Activated CD8-positive, alpha-beta memory T cell treated with anti-CD3 and anti-CD28 coated beads, Interleukin-2, amount 50 U/mL, for 48 hours (primary cell): ENCODE measurements around the gene MAD1L1.
"Not testable (repeated sequence)": the region's sequence is repeated elsewhere in the genome, so short reads cannot be mapped to it uniquely, and the experiment has no call there.

Source experiments
- DNase-seq: peaks from one replicate; pipeline ENCODE4 v3.0.0-alpha.2; 2020

MAD1L1 gene

DNA sequence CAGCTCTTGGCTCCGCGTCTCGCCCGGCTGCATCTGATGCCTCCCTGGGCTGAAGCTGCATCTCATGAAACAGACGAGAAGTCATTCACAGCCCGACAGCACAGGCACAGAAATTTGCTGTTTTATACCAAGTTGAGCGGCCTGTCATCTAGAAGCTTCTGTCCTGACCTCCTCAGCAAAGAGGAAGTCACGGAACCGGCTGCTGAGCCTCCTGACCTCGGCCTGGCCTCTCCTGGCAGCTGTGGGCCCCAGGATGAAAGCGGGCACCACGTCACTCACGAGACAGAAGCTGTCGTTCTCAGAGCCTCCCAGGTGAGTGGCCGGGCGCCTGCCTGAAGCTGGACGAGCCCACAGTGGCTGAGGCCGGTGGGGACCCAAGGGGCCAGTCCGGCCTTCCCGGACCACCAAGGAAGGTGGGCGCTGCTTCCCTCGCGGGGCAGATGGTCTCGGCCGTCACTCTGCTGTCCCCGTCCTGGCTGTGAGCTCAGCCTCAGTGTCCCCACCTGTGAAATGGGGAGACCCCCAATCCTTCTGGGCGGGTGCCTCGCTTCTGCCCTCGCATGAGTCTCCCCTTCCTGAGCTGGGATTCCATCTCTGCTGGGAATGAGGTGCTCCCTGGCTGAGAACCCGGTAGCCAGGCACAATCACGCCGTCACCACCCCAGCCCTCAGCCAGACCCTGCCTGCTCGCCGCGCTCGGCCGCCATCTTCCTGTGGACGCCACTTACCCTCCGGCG, 391.3 kb downstream of the MAD1L1 start:
- DNase-seq, result not testable (repeated sequence)

DNA sequence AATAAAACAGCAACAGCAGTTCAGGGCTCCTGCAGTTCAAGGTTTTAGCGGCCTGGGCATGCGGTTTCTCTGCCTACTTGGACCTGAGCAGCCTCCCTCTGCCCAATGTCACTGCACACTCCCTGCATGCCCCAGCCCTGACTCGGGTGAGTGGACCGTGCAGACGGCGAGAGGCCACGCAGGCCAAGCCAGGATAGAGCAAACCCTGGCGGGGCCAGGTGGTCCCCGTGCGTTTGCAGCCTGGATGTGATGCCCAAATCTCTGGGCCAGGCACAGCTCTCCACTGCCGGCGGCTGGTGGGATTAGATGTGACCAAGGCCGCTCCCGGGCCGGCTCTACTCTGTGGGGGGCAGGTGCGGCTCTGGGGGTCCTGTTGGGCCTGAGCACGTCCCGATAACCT, 392.0 kb downstream of the MAD1L1 start:
- not testable (repeated sequence) for DNase-seq

DNA sequence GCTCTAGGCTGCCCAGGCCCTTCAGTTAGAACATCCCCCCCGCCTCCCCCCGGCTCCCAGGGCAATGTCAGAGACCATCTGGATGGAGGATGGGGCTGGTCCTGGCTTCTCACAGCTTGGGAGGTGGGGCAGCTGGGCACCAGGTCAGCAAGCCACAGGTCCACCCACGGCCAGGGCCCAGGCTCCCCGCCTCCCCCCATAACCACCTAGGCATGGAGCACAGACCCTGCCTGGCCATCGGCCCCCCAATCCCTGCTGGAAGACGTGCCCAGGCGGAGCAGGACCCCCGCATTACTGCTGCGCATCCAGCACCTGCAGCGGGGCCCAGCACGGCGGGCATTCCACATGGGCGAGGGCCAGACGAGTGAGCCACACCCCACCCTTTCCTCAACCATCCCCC, 393.0 kb downstream of the MAD1L1 start:
- DNase-seq, result no peak

DNA sequence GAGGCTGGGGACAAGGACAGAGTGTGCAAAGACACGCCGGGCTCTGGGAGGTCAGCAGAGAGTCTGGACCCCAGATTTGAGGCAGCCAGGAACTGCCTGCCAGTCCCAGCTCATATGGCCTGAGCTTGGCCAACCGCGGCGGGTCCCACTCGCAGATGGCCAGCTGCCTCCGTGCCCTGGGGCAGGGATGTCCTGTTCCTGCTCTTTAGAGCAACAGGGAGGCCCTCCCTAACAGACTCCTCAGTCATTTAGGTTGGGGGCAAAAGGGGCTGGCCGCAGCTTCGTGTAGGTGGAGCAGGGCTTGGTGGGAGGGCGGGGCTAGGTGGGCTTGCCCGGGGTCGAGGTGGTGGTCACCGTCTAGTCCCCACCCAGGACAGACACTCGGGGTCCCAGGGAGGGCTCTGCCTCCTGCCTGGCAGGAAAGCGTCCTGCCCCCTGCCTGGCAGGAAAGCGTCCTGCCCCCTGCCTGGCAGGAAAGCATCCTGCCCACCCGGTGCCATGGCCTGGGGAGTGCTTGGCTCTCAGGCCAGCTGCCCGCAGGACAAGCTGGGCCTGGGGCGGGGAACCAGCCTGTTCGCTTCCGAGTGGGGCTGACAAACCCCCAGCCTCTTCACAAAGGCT, 393.7 kb downstream of the MAD1L1 start:
- DNase-seq, result not testable (repeated sequence)

DNA sequence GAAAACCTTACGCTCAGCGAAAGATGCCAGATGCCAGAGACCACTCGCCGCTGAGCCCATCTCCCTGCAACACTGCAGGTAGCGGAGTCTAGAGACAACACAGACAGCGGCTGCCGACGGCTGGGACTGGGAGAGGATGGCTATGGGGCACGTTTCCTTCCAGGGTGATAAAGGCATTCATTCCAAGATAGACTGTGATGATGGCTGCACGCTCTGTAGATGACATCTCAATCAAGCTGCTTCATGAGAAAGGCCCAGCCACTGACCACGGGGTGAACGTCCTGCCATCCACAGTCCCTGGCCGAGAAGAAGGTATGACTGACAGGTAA, 394.2 kb downstream of the MAD1L1 start:
- DNase-seq, result not testable (repeated sequence)

DNA sequence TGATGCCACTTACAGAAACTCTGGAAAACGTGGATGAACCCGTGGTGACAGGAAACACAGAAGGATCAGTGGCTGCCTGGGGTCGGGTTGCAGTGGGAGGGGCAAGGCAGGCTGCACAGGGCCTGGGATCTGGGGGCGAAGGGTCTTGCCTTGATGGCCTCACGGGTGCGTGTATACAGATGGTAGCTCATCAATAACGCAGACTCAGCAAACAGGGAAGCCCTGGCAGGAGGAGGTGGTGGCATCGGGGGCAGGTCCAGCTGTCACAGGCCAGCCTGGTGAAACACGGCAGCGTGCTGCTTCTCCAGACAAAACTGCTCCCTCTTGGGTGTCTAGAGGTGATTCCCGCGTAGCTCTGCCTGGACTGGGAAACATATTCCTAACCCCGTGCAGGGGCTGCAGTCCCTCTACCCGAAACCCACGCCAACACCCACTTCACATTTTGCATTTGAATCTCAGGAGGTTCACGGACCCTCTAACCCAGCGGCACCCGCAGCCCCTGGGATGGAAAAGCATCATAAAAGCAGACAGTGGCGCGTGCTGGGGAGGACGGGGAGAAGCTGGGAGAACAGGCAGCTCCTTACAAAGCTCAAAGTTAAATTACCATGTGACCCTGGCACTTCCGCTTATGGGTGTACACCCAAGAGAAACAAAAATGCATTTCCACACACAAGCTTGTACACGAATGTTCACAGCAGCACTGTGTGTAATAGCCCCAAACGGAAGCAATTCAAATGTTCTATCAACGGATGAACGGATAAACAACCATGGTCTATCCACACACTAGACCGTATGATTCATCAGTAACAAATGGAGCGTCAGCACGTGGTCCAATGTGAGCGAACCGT, 394.8 kb downstream of the MAD1L1 start:
- not testable (repeated sequence) for DNase-seq

DNA sequence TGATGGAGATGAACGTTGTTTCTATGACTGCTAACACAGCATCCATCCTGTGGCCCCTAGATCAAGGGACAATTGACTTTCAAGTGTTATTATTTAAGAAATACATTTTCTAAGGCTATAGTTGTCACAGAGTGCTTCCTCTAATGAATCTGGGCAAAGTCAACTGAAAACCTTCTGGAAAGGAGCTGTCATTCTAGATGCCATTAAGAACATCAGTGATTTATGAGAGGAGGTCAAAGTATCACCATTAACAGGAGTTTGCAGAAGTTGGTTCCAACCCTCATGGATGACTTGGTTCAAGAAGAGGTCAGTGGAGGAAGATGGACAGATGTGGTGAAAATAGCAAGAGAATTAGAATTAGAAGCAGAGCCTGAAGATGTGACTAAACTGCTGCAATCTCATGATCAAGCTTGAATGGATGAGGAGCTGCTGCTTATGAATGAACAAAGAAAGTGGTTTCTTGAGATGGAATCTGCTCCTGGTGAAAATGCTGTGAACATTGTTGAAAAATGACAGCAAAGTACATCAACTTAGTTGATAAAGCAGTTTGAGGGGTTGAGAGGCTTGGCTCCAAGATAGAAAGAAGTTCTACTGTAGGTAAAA, 400.7 kb downstream of the MAD1L1 start:
- DNase-seq, result not testable (repeated sequence)

DNA sequence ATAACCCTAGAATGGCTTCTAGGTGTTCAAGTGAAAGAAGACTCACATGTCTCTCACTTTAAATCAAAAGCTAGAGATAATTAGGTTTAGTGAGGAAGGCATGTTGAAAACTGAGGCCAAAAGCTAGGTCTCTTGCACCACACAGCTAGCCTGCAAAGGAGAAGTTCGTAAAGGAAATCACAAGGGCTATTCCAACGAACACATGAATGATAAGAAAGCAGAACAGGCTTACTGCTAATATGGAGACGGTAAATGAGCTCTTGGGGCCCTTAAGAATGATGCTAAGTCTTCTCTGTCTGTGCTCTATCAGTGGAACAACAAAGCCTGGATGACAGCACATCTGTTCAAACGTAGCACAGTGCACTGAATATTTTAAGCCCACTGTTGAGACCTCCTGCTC, 401.3 kb downstream of the MAD1L1 start:
- not testable (repeated sequence) for DNase-seq

DNA sequence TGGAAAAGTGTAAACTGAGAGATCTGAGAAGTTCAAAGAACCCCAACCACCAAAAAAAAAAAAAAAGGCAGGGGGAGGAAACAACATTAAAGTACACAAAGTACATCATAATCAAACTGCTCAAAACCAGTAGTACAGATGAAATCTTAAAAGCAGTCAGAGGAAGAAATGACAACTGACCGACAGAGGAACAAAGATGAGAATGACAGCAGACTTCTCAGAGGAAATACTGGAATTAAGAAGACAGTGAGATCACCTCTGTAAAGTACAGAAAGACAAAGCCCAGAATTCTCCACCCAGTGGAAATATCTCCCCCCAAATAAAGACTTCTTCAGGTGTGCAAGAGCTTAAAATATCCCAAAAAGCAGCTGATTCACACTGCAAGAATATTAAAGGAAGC, 403.1 kb downstream of the MAD1L1 start:
- DNase-seq, result not testable (repeated sequence)

DNA sequence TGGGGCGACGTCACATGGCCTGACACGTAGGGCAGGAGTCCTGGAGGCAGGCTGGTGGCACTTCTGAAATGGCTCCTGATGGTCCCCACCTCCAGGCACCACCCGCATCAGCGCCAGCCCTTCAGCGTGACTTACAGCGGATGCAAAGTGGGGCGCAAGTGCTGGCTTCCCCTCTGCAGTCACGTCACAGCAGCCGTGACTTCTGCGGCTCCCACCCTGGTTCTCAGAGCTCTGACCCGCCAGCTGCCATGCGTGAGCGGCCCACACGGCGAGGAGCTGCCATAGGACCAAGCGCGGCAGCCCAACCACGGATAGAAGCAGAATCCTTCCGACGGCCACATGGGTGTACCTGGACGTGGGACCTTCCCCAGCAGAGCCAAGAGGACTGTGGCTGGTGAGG, 403.6 kb downstream of the MAD1L1 start:
- no peak for DNase-seq

DNA sequence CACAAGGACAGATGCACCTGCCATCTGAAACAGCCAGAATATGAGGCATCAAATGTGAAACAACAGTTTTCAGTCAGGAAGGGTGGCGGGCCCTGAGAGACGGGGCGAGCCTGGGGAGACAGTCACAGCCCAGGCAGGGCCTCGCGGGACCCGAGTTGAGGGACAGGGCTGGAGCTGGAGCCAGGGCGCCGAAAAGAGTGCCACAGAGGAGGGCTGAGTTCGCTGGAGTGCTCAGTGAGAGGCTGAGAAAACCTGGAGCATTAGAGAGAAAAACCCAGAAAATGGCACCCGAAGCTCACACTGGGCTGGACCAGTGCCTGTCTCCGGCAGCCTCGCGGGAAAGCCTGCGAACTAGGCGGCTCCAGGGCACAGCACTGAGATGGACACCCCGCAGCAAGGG, 404.6 kb downstream of the MAD1L1 start:
- not testable (repeated sequence) for DNase-seq

DNA sequence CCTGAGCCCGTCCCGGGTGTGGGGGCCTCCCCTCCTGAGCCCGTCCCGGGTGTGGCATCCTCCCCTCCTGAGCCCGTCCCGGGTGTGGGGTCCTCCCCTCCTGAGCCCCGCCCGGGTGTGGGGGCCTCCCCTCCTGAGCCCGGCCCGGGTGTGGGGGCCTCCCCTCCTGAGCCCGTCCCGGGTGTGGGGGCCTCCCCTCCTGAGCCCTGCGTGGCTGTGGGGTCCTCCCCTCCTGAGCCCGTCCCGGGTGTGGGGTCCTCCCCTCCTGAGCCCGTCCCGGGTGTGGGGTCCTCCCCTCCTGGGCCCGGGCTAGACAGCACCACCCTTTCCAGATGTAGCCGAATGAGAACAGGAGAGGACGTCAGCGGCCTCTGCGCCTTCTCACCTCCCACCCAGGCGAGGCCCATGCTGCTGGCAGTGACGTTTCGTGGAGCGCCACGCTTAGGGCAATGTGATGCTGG, 405.2 kb downstream of the MAD1L1 start:
- not testable (repeated sequence) for DNase-seq

DNA sequence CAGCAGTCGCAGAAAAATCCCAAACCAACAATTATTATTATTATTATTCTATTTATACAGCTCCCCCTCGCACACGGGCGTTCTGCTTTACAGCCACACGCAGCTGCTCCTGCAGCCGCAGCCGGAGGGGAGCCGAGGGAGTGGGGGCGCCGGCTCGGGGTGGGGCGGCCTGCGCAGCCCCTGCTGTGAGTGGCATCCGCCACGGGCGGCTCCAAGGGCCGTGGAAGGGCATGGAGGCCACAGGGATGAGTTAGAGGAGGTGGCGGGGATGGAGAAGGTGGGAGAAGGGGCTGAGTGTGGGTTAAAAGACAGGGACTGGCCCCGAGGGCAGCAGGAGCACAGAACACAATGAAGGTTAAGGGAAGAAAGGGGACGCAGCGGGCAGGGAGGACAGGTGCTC, 405.8 kb downstream of the MAD1L1 start:
- not testable (repeated sequence) for DNase-seq

DNA sequence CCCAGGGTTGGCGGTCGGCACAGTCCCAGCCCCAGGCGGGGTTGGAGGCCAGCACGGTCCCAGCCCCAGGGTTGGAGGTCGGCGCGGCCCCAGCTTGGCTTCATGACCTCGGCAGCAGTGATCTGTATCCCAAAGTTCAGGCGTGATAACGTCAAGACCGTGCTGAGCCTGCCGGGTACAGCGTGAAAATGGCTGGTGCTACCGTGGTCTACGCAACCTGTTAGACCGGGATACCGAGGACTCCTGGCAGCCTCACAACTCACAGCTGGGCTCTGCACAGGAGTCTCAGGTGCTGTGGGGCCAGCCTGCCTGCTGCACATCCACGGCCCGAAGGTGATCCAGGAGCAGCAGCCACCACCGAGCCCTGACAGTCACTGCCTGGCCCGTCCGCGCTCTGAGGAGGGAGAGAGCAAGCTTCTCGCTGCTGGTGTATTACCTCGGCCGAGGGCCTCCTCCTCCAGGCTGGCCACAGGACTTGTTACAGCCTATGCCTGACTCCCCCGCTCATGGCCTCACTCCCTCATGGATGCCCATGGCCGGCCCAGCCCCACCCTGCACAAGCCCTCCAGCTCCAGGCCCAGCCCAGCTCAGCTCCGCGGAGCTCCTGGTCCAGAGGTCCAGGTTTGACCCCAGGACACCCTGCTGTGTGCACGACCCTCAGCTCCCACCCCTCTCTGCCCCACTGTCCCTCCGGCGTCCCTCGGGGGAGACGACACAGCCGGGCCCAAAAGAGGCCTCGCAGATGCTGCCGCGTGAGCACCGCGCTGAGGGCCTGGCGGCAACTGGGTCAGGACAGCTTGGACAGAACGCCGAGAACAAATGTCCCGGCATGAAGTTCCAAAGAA, 406.6 kb downstream of the MAD1L1 start:
- no peak for DNase-seq

DNA sequence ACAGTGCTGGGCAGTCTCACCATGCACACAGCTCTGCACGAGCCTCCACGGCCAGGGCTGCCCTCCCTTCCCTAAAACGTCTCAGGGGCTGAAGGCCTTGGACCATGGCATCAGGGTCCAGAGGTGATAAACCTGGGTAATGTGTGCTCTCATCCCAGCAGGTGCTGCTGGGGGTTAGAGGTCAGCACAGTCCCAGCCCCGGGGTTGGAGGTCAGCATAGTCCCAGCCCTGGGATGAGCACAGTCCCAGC, 407.2 kb downstream of the MAD1L1 start:
- not testable (repeated sequence) for DNase-seq

DNA sequence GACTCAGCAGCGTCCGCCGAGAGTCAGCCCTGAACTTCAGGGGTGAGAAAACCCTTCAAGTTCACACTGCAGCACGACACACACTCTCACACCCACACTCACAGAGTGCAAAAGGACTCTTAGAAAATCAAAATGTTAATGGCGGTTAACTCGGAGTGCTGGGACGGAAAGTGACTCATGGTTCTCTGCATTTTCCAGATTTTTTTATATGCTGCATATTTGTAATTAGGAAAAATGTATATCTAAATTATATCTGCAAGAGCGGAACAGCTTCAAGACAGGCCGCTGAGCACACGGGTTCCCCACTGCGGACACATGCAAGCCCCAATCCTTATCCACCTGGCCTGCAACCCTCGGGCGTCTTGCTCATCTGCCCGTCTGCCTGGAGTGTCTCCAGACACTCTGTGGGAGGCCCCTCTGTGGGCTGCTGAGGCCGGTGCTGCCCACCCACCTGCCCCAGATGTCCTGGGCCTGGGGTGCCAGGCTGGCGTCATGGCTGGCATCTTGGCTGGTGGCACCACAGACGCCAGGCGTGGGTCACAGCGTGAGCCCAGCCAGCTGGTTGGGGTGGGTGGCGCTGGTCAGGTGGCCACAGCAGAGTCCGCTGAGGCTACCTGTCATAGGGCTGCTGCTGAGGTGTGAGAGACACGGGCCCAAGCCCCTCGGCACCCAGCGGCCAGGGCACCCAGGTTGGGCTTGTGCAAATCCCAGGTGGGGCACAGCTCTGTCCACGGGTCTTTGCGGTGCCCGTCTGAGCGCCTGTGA, 407.7 kb downstream of the MAD1L1 start:
- not testable (repeated sequence) for DNase-seq

DNA sequence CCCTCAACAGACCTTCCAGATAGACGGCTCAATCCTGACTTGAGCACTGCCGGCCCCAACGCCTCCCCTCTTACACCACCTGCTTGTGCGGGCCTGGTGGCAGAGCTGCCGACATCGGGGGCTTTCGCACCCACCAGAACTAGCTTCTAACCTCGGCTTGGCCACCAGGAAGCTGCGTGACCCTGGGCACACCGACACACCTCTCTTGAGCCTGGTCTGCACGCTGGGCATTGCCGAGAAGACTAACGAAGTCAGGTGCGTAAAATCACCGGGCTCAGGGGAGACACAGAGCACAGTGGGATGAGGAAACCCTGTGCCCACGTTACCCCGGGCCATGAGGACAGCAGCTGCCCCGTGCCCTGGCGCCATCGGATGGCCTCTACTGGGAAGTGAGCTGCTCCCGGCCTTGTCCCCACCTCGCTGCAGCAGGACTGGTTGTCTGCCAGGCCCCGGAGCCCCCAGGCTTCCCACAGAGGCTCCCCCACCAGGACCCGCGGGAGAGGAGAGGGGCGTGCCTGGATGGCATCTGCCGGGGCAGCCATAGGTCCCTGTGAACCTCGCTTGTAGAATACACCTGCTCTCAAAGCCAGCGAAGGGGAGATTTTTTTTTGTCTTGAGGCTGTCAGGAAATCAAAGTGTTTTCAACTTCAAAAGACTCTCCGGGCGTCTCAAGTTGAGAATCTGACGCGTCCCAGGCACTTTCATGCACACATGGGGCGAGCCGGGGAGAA, 408.4 kb downstream of the MAD1L1 start:
- DNase-seq, result not testable (repeated sequence)

DNA sequence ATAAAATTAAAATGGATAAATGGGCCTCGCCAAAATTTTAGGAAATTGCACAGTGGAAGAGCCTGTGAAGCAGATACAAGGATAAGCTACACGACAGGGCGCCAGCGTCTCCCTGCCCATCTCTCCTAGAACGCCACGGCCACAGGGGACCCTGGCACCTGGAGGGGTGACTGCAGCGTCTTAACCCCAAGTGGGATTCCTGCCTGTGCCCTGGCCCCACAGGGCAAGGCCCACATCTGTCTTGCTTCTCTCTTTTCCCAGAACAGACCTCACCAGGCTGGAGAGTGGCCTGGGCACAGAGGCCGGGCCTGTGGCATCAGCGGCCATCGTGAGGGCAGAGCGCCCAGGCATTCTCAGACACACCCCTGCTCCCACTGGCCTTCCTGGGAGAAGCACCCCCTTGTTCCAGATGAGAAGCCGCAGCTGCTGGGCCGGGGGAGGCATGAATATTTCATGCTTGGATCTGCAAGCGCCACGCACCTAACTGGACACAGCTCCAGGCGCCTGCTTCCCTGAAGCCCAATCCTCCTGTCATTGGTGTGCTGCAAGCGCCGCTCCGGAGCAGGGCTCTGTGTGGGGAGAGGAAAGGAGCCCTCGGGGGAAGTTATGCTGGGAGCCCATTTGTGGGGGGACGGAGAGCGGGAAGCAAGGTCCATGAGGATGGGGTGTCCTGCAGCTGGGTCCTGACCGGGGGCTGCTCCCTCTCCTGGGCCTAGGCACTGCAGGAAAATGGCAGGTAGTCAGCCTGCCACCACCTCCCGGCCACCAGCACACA, 409.2 kb downstream of the MAD1L1 start:
- no peak for DNase-seq

DNA sequence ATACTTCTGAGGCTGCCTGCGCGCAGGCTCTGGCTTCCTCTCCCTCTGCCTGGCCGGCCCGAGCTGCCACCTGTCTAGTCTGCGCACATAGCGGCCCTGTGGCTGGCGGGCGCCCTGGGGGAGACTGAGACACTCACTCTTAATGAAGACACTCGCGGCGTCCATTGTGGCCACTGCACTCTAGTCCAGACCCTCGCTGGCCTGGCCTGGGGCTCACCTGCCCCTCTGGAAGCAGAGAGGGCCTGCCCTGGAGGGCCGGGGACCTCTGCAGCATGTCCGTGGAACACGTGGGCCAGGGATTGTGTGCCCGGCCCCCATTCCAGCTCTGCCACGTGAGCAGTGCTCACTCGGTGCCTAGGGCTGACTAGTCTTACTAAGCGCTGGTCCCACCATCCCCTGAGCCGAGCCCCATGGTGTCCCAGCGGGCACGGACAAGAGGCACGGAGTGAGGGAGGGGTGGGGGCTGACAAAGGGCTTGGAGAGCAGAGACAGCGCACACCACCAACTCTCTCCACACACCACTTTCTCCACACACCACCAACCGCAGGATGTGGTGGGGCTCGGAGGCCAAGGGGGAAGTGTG, 413.4 kb downstream of the MAD1L1 start:
- peak; percentile 64 for DNase-seq
